HG02678 (cell line): ENCODE data around the gene NR1H4.
"Not testable (repeated sequence)": the region's sequence is repeated elsewhere in the genome, so short reads cannot be mapped to it uniquely, and the experiment has no call there.

Experiments
- ATAC-seq: cut with Tn5 transposase; IDR thresholded peaks from one replicate; pipeline ENCODE4 v1.9.1; 2021; ENCODE audit warnings: mild to moderate bottlenecking, moderate library complexity; ENCODE audit not compliant: unreplicated experiment

Gene NR1H4

DNA sequence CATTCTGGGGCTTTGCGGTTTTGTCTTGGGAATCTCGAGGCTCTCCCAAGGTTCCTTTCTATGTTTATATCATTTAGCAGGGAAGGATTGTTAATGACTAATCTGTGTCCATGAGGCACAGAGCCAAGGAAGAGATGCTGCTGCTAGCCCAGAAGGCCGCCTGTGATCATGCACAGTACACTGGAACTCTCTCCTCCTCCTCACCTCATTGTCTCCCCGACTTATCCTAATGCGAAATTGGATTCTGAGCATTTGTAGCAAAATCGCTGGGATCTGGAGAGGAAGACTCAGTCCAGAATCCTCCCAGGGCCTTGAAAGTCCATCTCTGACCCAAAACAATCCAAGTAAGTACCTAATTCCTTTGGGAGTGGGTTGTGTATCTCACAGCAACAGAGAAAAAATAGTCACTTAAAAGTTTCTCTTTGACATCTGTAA is at the start of gene NR1H4:
Gene NR1H4 (plus strand): TSS at position 151 of the 435 bp plus-strand sequence. CDS start 19,458 bp downstream, outside the sequence.
- no peak for ATAC-seq

DNA sequence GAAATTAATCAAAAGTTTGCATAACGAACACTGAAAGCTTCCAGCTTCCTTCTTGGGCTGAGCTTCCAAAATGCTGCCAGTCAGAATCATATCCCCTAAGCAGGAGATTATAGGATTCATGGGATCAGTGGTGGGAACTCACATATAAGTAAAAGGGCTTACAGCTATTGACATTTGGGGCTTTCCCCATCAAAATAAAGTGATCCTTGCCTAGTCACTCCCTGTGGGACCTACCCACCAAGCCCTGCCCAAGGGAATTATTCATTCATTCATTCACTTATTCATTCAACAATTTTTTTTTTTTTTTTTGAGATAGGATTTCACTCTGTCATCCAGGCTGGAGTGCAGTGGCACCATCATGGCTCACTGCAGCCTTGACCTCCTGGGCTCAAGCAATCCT is 47.5 kb upstream of the NR1H4 start:
- no peak for ATAC-seq

DNA sequence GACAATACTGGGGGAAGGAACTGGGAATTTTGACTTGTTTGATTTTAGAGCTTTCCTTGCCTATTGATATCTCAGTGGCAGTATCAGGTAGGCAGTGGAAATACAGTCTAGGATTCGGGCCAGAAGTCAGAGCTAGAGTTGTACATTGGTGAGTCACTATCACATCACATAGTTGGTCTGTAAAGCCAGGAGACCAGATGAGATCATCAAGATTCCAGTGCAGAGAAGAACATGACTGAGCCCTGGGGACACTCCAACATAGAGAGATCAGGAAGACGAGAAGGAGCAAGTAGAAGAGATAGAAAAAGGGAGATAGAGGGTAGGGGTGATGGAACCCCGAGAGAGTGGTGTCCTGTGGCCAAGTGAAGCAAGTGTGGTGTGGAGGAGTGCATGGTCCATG is 46.6 kb upstream of the NR1H4 start:
- ATAC-seq: no peak

DNA sequence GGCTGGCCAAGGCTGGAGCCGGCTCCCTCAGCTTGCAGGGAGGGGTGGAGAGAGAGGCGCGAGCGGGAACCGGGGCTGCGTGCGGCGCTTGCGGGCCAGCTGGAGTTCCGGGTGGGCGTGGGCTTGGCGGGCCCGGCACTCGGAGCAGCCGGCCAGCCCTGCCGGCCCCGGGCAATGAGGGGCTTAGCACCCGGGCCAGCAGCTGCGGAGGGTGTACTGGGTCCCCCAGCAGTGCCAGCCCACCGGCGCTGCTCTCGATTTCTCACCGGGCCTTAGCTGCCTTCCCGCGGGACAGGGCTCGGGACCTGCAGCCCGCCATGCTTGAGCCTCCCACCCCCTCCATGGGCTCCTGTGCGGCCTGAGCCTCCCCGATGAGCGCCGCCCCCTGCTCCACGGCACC is 43.4 kb upstream of the NR1H4 start:
- ATAC-seq: not testable (repeated sequence)

DNA sequence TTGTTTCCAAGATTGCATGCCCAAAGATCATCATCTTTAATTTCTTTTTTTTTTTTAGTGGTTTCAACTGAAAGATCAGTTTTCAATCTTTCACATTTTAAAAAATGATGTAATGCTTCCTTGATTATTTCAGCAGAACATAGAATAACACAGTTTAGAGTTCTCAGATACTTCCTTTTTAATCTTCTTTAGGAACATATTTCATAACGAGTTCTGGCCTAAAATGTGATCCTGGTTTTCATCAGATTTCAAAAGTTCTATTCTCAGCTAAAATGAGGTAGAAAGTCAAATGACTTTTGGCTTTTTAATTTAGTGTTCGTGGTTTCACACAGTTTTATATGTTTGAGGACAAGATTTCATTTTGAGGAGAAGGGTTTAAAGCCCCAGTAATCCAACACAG is 40.0 kb upstream of the NR1H4 start:
- no peak for ATAC-seq

DNA sequence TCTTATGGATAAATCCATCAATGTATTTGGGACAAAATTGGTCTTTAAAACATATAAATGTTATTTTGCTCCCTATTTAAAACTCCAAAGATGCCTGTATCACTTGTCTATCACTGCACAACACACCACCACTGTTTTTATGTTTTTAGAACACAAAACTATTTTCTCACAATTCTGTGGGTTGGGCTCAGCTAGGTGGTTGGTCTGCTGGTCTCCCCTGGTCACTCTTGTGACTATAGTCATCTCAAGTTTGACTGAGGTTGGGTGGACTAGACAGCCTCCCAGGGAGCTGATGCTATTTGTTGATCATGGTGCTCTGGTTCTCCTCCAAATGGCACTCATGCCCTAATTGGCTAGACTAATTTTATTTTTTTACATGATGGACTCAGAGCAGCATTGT is 39.5 kb upstream of the NR1H4 start:
- ATAC-seq: no peak

DNA sequence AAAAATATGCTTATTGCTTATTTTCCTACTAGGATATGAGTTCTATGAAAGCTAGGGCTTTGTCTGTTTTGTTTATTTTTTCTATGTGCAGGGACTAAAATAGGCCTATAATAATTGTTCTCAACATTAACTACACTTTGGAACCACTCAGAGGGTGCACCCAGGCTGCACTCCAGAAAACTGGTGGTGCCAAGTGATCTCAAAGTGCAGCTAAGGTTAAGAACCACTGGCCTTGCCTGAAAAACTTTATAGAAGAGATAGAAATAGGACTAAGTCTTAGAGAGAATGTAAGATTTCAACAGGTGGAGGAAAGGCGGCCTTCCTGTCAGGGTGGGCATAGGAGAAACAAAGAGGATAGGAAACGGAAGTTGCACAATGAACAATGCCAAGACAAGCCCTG is 37.7 kb upstream of the NR1H4 start:
- no peak for ATAC-seq

DNA sequence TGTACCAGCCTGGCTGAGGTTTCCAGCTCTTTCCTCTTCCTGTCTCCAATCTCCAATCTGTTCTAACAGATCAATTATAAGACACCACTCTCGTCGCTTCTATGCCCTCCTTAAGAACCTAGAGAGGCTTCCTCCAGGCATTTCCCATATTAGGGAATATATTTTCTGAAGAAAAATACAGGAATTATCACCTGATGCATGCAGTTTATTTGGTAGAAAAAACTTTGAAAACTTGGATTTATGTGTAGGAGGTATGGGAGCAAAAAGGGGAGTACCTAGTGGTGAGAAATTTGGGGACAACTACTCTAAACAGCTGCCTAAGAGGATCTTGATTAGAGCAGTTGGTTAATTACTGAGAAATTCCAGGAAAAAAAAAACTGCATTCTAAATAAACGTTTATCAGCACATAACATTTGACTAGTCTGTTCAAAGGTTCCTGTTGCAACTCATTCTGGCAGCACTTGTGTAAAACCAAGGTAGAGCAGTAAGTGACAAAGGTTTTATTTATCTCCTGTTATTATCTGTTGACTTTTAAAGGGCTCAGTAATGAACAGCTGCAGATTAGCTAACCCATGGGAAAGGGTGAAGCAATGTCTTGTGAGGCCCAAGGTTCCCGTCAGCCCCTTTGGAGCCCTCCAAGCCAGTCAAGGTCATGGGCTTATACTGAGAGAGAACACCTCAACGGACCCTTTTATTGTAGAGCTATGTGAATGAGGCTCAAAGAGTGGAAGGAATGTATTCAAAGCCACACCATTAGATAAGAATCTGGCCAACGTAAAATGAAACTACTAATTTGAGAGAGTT is 36.4 kb upstream of the NR1H4 start:
- ATAC-seq: no peak

DNA sequence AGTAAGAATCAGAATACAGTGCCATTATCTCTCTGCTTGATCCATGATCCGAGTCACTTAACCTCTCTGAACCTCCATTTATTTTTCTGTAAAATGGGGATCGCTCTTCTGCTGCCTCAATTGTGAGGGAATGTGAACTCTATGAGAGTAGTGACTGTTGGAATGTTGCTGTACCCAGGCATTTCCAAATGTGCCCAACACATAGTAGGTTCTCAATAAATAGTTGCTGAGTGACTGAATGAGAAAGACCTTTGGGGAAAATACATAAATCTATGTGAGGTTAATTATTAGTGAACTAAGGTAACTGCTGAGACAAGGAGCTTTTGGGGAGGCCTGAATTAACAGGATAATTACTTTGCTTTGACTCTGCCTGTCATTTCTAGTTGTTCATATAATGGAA is 33.9 kb upstream of the NR1H4 start:
- ATAC-seq: no peak

DNA sequence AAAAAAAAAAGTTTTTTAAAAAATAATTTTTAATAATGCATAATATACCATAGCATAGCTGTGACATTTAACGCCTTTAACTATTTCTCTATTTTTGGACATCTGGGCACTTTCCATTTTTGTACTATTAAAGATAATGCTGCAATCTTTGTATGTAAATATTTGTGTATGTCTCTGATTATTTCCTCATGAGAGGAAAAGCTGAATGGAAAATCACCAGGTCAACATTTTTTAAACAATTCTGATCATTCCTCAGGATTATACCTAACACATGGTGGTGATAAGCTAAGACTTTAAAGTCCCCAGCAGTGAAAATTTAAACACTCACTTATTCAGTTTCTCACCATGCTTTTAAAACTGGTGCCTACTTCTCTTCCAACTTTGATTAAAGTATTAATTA is 31.3 kb upstream of the NR1H4 start:
- ATAC-seq: no peak

DNA sequence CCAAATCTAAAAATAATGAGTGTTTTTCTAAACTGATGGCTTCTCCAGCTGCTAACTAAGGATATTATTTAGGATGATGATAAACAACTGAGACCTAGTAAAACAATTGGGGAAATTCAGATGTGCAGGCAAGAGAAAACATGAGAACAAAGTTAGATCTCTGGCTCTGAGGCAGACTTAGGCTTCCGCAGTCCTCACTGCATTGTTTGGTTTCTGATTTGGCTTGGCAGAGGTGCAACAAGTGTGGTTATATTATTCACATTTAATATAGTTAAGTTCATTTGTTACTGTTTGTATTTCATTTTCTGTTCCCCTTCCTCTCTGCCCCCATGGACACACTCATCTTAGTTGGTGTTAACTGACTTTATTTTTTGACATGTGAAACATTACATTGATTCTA is 30.2 kb upstream of the NR1H4 start:
- ATAC-seq: no peak

DNA sequence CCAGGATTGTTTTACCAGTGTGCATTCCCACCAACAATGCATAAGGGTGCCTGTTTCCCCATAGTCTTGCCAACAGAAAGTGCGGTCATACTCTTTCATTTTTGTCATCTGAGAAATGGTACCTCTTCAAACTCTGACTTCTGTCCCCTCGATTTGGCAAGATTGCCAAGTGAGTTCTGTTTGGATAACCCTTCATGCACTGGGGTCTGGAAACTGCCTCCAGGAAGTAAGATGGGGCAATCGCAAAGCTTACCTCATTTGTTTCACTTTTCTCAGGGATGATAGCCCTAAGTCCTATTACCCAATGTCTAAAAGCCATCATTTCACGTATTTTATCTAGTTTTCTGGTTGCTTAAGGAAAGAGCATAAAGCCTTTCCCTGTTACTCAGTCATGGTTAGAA is 28.6 kb upstream of the NR1H4 start:
- ATAC-seq: no peak

DNA sequence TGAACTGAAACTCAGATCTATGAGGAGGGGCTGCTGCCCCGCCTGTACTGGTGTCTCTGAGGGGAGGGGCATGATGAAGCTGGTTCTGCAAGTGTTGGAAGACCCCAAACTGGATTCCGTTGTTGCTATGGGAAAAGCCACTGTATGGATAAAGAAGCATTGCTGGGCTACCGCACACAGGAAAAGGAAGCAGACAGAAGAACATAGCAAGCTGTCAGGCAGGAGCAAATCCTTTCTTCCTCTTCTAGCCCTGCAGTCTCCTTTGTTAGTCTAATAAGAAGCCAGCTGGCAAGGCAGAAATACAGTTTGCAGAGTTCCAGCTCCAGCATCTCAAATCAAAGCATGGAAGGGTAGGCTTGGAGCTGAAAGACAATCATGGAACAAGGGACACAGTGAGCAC is 26.3 kb upstream of the NR1H4 start:
- ATAC-seq: no peak

DNA sequence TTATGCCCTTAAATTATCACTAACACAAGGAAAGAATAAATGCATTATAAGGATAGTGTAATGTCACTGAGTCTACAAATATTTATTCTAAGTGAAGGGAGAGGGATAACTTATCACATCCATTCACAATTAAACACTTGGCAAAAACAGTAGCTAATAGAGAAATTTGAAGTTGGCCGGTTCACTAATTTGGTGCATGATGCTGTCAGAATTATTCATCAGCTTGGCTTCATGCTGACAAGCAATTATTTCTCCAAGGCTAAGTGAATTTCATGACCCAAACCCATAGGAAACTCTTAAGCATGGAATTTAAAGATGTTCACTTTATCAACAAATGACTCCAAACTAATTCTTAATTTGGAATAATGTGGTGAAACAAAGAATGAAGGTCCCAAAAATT is 25.0 kb upstream of the NR1H4 start:
- ATAC-seq: no peak

DNA sequence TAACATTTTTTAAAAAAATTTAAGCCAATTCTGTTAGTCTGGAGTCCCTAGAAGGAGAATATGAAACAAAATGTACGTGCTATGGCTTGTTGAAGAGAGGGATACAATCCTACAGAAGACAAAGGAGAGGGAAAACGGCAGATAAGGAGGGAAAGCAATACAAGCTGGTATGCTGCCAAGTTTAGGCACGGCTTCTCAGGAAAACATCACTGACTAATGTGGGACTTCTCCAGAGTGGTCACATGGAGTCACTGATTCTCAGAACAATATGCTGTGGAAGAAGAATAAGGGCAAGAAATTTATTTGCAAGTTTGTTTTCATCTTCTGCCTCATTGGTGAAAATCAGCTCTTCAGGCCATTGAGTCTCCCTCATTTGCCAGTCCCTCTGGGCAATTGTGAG is 22.9 kb upstream of the NR1H4 start:
- no peak for ATAC-seq

DNA sequence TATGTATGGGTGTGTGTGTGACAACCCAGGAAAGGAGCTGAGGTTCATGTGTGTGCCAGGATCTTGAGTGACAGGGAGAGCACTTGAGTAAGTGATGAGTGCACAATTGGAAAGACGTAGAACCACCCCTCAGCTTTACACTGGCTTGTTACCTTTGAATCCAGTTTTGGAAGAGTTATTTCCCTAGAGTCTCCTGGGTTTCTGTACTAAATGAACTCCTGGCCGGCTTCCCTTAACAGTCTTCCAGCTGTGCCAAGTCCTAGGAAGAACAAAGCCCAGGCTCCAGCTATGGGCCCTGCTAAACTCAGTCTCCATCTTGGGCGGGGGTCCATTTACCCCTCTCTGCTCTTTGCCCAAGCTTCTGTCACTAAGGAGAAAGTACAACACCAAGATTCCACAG is 19.7 kb upstream of the NR1H4 start:
- no peak for ATAC-seq

DNA sequence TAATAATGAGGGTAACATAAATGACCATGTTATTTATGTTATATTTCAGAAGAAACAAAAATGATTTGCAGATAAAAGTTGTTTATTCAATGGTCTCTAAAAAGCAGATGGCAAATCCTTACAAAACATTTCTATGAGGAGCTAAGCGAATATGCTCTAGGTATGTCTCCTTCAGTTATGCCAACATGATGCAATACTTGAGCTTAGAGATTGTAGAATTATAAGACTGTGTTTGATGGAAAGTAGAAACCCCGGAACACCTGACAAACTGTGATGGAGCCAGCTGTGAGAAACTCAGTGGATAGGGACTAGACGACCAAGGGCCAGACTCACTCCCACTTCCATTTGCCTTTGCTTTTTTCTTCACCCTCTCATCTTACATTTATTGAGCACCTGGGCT is 17.8 kb upstream of the NR1H4 start:
- ATAC-seq: no peak

DNA sequence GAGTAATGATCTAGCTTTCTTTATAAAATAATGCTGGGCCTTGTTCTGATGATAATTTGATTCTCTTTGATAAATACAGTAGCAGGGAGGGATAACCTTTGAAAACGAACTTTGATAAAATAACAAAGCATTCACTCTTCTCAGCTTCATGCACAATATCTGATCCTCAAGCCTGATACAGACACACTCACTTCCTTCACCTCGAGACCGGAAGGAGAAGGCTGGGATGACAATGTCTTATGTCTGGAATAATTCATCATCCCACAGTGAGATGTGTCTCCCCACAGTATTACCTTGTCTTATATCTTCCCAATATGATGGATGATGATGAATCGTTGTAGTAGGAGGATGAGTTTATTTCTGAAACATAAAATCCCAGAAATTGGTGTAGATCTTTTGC is 15.5 kb upstream of the NR1H4 start:
- ATAC-seq: no peak

DNA sequence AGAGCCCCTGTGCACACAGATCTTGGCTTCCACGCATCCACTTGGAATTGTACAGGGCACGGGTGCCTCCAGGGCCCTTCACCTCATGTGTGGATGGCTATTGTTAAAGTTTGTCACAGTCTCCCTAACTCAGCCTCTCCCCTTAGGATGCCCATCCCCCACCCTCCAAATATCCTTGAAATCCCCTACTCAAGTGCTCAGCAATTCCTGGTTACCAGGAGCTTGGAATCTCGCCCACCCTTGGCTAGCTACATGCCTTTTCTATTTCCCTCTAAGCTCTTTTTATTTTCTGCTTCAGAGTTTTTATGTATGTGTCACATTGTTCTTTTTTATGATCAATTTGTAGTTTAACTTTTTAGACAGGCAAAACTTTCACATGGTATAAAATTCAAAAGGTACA is 13.0 kb upstream of the NR1H4 start:
- no peak for ATAC-seq

DNA sequence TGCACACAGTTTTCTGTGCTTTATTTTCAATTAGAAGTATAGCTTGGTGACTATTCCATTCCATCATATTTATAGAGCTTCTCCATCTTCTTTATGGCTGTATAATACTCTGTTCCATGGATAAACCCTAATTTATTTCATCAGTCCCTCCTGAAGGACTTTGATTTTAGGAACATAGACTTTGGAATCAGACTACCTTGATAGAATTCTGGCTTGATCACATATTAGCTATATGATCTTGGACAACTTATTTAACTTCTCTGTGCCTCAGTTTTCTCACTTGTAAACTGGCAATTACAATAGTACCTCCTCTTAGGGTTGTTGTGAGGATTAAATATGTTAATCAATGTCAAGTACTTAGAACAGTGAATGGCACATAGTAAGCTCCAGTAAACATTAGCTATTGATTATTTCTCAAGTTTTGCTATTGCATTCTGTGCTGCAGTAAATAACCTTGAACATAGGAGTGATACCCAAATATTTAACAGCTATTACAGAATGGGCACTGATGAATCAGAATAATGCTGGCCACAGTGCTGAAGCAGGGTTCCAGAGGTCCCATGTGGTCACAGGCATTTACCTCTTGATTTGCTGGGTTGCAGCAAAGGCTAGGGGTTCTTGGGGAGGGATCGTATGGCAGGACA is 12.2 kb upstream of the NR1H4 start:
- no peak for ATAC-seq

DNA sequence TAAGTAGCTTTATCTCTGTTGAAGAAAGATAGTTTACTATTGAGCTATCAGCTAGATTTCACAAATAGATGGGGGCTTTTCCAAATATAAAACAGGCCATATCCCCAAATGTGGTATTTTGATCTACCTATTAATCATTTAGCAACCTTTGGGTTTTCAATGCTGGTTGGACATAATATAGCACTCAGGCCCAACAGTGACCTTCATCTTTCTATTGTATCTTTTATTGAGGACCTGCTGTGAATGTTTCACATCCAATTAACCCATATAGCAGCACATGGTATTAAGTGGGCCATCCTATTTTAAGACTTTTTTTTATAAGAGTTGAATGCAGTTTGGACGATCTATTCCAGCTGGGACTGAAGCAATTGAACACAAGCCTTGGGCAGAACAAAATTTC is 10.0 kb upstream of the NR1H4 start:
- no peak for ATAC-seq

DNA sequence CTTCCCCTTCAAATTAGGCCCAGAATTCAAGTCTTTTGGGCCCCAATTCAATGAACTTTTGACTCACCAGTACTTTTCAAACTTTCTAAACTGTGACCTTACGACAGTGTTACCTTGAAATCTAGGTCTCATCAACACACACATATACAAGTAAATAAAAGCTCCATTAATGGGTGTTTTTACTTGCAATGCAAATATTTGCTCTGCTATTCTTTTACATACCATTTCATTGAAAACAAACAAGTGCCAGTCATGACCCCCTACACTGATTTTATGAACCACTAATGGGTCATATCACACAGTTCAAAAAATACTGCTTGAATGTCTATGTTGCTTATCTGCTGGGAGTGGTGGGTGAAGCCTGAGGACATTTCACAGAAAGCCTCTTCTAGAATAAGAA is 9.1 kb upstream of the NR1H4 start:
- ATAC-seq: no peak

DNA sequence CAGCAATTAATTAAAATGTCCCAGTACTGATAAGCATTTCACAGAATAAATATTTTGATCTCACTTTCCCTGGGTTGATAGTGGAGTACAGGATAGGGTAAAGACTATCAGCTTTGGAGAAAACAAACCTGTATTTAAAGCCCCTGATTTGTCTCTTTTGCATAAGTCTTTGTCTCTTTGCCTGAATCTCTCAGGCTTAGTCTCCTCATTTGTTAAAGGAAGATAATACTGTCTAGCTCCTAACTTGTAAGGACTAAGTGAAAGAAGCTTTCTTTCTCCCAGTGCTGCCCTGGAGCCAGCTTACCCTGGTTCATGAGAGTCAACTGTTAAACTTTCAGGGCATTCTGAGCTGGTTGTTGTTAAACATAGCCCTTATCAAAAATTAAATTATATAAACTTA is 5.5 kb upstream of the NR1H4 start:
- no peak for ATAC-seq
